SK-N-SH treated with all-trans-retinoic acid at 6 μM for 48 hours (cell line): ENCODE data around the gene MTREX.

Experiments used
- POU6F1 ChIP-seq: fragments of 250-450 bp; sonication (Bioruptor Pico); IDR thresholded peaks from 2 replicates; pipeline ENCODE4 v1.8.0; 2021; ENCODE audit warnings: low read depth, mild to moderate bottlenecking, moderate library complexity, borderline replicate concordance
- ZFP30 ChIP-seq: fragments of 450-650 bp; formaldehyde crosslinking; IDR thresholded peaks from 2 replicates; pipeline ENCODE4 v1.5.0; 2022; ENCODE audit warnings: mild to moderate bottlenecking, moderate library complexity

GRCh38 chr5:55377810-55378209 is 70.0 kb downstream of the MTREX start:
- no peak for TF ChIP-seq ZFP30 (CRISPR knock-in tag)
- TF ChIP-seq POU6F1: no peak
